Measurements from ENCODE around the gene IPCEF1.

Gene IPCEF1

DNA sequence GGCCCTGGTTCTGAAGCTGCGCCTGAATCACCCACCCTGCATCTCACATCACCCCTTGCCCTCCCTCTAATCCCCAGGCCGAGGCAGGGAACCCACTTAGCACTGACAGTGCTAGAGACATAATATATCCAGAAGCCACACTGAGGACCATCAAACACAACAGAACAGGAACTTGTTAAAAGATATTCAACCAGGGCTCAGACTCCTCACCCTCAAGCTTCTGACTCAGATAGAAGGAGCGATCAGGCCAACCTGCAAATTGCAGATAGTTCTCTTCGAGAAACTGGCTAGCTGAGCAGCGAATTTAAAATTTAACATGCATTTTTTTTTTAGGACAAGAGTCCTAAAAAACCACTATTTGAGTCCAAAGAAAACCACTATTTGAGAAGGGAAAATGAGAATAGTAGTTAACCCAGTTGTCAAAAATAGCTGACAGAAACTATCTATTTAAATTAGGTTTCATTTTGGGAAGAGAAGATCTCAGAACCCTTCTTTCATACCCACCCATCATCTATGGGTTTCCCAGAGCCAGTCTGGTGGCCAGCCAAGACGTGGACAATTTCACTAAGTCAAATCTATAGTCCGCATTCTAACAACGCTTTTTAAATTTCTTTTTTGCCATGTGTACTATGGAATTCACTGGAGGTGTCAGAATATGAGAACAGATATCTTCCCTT lies 222.0 kb downstream of the IPCEF1 start:
- no peak for DNase-seq (ENCODE audit: low read depth, low spot score)
- H3K27ac ChIP-seq: no peak overlapping the region

DNA sequence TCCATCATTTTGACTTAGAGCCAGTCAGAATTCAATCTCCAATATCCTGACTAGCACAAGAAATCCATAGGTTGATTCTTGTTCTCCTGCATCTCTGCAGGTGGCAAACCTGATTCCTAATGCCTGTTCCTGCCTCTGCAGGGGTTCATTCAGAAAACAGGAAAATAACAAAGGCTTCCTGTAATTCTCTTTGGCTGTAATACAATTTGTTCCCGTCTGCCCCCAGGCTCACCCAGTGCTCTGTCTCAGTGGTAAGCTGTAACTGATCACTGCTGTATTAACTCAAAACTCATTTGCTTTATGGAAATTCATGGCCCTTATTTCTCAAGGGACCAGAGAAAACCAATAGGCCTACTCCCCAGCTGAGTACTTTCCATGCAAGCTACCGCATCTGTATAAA lies 228.9 kb downstream of the IPCEF1 start:
- no peak for DNase-seq (ENCODE audit: low read depth, low spot score)
- H3K27ac ChIP-seq: no peak overlapping the region

DNA sequence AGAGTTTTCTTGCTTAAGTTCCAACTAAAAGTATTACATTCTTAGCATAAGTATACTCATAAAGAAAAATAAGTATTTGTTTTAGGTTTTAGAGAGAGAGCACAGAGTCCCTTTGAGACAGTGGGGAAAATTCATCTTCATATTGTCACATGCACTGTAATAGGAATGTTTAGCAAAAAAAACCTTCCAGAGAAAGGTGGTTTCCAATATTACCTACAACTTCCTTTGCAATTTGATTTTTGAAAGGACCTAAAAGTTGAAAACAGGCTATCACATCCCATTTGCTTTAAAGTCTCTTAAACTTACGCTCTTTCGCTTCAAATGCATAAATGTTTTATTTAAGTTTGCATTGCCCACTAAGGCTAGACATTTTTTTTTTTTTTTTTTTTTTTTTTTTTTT lies 231.2 kb downstream of the IPCEF1 start:
- no peak overlapping the region for H3K27ac ChIP-seq
- DNase-seq (ENCODE audit: low read depth, low spot score): no peak

DNA sequence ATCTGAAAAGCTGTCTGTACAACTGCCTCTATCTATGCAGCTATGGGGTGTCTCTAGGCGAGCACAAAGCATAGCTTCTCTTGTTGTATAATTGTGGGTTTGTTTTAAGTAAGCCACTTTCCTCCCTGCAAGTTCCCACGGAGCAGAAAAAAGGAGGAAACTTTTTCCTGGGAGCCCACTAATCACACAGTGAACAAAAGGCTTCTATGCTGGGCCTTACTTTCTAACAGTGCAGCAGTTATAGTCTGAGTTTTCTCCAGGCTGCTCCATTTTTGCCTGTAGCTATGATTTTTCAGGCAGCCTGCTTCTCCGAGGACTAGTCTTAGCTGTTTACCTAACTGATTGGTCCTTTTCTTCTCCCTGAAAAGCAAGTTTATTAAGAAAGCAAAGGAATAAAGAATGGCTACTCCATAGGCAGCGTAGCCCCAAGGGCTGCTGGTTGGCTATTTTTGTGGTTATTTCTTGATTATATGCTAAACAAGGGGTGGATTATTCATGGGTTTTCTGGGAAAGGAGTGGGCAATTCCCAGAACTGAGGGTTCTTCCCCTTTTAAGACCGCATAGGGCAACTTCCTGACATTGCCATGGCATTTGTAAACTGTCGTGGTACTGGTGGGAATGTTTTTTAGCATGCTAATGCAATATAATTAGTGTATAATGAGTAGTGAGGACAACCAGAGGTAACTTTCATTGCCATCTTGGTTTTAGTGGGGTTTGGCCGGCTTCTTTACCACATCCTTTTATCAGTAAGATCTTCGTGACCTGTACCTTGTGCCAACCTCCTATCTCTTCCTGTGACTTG lies 233.2 kb downstream of the IPCEF1 start:
- DNase-seq (ENCODE audit: low read depth, low spot score): no peak

DNA sequence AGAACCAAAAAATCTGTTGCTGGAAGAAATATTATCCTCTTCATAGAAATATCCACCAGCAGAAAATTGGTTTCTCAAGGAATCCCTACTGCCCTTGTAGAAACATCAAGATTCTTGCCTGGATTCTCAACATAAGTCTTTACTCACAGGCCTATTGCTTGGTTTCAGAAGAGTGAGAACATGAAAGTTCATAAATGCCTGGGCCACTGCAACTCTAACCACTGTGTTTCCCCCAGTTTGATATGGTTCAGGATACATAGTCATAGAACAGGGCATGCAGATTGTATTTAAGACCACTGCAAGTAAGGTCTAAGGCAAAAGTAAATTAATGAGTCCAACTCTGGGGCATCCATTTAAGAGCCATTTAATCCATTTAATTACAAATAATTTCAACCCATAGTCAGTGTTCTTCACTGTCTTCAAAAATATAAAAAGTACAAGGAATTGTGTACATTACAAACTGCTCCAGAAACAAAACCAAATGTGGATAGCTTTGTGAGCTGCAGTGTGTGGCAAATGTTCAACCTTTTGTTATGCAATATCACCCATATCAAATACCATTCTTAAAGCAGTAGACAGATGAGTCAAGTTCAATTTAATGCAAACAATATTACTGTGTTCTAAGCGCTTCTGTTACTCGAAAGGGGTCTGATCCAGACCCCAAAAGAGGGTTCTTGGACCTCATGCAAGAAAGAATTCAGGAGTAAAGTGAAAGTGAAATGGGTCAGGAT lies 234.2 kb downstream of the IPCEF1 start:
- no peak overlapping the region for H3K27ac ChIP-seq
- DNase-seq (ENCODE audit: low read depth, low spot score): no peak

More for the DNA sequence above, 233.2 kb downstream of the IPCEF1 start:
- no peak overlapping the region for H3K27ac ChIP-seq

DNA sequence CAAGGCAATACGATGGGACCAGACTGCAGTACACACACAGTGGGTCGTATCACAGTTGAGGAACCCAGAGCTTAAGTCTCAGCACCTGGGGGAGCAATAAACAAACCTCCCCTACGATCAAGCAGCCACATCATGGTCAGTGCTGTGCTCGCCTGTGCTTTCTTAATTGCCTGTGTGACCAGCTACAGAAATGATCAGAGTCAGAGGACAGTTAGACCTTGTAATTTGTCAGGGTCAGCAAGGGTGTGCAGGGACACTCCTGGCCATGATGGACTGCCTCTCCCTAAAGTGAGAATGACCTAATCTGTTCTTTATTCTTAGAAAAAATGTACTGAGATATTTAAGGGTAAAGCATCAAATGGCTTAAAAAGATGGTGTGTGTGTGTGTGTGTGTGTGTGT lies 239.1 kb downstream of the IPCEF1 start:
- no peak for DNase-seq (ENCODE audit: low read depth, low spot score)
- no peak overlapping the region for H3K27ac ChIP-seq

DNA sequence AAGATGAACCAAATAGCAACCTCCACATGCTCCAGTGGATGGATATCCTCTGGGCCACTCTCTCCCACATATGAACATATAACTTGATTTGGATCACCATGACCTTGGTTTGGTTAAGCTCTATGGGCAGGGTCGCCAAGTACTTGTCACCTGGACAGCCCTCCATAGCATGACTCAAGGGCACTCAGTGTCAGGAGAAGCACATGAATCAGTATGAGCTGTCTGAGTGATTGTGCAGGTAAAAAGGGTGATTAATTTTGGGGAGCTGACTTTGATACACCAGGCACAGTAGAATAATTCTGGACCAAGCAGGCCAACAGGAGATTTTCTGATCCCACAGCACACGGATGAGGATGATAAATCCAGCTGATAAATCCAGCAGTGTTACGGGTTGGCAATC lies 243.2 kb downstream of the IPCEF1 start:
- DNase-seq (ENCODE audit: low read depth, low spot score): peak; percentile 50
- H3K27ac ChIP-seq: peak overlapping the region; percentile 83

DNA sequence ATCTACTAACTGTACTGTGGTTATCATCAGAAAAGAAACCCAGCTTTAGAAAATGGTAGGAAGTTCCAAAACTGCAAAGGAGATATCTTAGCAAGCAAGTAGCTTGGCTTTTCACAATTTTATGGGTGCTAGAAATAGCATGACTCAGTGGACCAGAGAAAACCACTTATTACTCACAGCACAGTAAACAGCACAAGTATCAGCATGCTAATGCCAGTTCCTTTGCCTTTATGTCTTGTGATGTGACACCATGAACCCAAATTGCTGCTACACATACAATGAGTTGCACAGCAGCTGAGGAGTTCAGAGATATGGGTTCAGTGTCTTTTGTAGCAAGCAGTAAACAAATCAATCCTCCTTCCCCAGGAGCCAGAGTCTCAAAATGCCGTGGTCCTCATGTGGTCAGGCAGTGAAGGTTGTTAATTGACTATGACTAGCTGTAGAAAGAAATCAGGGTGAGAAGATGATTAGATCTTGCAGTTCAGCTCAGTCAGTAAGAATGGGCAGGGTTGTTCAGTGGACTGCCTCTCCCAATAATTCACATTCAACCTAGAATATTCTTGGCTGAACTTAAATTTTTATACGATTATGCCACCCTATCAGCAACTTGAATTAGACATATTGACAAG lies 244.3 kb downstream of the IPCEF1 start:
- DNase-seq (ENCODE audit: low read depth, low spot score): peak; percentile 94
- peak overlapping the region; percentile 83 for H3K27ac ChIP-seq

DNA sequence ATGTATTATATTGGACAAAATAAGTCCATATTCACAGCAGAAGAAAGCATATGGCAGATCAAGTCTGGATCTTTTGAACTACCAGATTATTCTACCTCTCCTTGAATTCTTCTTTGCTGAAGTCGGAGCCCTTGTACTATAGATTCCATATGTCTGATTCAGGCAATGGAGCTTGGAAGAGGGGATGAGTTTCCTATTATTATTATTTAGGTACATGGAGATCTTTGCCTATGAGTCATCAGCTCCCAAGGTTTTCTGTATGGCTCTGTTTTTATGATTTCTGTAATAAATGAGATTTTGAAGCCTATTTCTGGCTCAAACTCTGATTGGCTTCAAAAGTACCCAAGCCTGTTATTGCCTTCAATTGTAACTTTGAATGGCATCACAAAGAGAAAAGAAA lies 245.6 kb downstream of the IPCEF1 start:
- H3K27ac ChIP-seq: peak overlapping the region; percentile 83
- no peak for DNase-seq (ENCODE audit: low read depth, low spot score)

DNA sequence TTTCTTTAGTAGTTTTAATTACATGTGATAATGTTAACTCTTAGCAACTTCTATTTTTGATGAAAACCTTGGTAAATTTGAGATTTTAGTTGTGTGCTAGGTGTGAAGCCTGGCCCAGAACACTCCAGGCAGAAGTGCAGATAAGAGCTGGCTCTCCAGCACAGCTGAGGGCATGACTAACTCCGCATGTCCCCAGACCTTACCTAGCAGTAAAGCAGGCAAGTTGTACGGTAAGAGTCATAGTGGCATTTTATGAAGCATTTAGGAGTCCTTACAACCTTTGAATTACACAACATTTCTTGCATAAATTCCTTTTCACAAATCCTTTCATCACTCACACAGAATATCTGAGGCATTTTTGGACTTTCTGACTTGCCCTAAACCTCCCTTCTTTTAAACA lies 250.4 kb downstream of the IPCEF1 start:
- DNase-seq (ENCODE audit: low read depth, low spot score): peak; percentile 3
- H3K27ac ChIP-seq: no peak overlapping the region

All from epithelial cell of prostate (primary cell).